ENCODE data around the gene DLST. TPM values are rescaled to one million over a fixed set of nuclear protein-coding genes. Genes with fewer than 3 reads are reported as not detected.

The DLST gene
- total RNA-seq, 4 donors from 2014 or later: 79.1 to 190 (median 97.2) TPM

DNA sequence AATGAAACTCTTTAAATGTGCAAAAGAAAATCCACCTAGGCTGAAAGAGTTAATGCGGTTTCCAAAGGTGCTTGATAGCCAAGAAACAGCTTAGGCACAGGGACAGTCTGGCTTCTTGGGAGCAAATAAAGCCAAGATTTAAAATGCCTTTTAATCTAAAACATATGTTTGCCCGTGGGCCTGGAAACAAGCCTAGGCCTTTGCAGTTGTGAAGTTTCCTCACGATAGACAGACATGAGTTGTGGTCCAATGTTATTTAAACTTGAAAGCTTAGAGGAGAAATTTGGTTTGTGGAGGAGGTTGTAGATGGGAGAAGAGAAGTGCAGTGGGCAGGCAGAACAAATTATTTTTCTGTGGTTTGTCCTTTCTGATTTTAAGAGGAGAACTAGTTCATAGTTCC, 35.5 kb upstream of the DLST start:
- Histone ChIP-seq H3K27me3 (no peaks in the 10 kb centered on the region), H3K9me3 (no peaks in the 10 kb centered on the region), H3K36me3 (no peaks in the 10 kb centered on the region), H3K4me3 (no peak overlapping the region), H3K4me1 (peaks cover 20% of the 10 kb centered on the region), H3K27ac (no peak overlapping the region)
- DNase-seq (ENCODE audit: low spot score in 2 of 2): no peak
- TF ChIP-seq CTCF (IDR thresholded peaks at IDR 0.05) (no peak), POLR2A (IDR thresholded peaks at IDR 0.05) (no peak)
- 32% methylated on average over 3 of the region's 3 CpGs for WGBS

- Histone ChIP-seq H3K4me3 (no peak overlapping the region), H3K9me3 (no peaks in the 10 kb centered on the region), H3K4me1 (peaks cover 20% of the 10 kb centered on the region), H3K27ac (no peak overlapping the region), H3K27me3 (no peaks in the 10 kb centered on the region), H3K36me3 (no peaks in the 10 kb centered on the region)
- TF ChIP-seq EP300 (IDR thresholded peaks at IDR 0.05) (no peak), CTCF (IDR thresholded peaks at IDR 0.05) (no peak)
- no peak for DNase-seq (ENCODE audit: low spot score in 2 of 2)
- WGBS: 98% methylated on average over 1 of the region's 1 CpG
Observed at GRCh38 chr14:74846968-74847665, 34.6 kb upstream of the DLST start.

DNA sequence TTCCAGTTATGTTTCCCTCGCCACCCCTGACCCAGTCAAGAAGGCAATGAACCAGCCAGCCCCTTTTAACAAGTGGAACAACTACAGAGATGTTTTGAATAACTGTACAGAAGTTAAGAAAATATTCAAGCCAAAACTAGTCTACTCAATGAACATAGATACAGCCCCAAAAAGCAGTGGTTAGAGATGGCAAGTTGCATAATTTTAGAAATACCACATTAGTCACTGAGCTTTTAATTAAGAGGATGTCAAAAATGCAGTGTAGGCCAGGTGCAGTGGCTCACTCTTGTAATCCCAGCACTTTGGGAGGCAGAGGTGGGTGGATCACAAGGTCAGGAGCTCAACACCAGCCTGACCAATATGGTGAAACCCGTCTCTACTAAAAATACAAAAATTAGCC, 32.9 kb upstream of the DLST start:
- no peak for DNase-seq (ENCODE audit: low spot score in 2 of 2)
- no peaks in the 10 kb centered on the region for H3K27me3 ChIP-seq
- no peak overlapping the region for H3K4me3 ChIP-seq
- peaks cover 27% of the 10 kb centered on the region for H3K4me1 ChIP-seq
- H3K27ac ChIP-seq: no peak overlapping the region
- WGBS: 93% methylated on average over 2 of the region's 2 CpGs
- H3K36me3 ChIP-seq: no peaks in the 10 kb centered on the region
- H3K9me3 ChIP-seq: no peaks in the 10 kb centered on the region
- no peak for TF ChIP-seq EP300 (IDR thresholded peaks at IDR 0.05)

- 42% methylated on average over 2 of the region's 2 CpGs for WGBS
- no peak overlapping the region for H3K4me3 ChIP-seq
- DNase-seq (ENCODE audit: low spot score in 2 of 2): no peak
Observed at GRCh38 chr14:74852922-74853530, 28.7 kb upstream of the DLST start.

GRCh38 chr14:74853581-74853980, 28.1 kb upstream of the DLST start:
- DNase-seq (ENCODE audit: low spot score in 2 of 2): no peak
- H3K27ac ChIP-seq: no peak overlapping the region
- no peaks in the 10 kb centered on the region for H3K36me3 ChIP-seq
- no peaks in the 10 kb centered on the region for H3K9me3 ChIP-seq
- H3K4me3 ChIP-seq: no peak overlapping the region
- H3K27me3 ChIP-seq: no peaks in the 10 kb centered on the region
- TF ChIP-seq POLR2AphosphoS5 (IDR thresholded peaks at IDR 0.05): no peak
- no peak for TF ChIP-seq CTCF (IDR thresholded peaks at IDR 0.05)
- no peak for TF ChIP-seq POLR2A (IDR thresholded peaks at IDR 0.05)
- no peak for TF ChIP-seq EP300 (IDR thresholded peaks at IDR 0.05)
- WGBS: 49% methylated on average over 4 of the region's 4 CpGs
- H3K4me1 ChIP-seq: peaks cover 15% of the 10 kb centered on the region

More at GRCh38 chr14:74852922-74853530, 28.7 kb upstream of the DLST start:
- H3K9me3 ChIP-seq: no peaks in the 10 kb centered on the region
- H3K27me3 ChIP-seq: no peaks in the 10 kb centered on the region
- no peaks in the 10 kb centered on the region for H3K36me3 ChIP-seq
- peak overlapping the region; percentile 28 for H3K27ac ChIP-seq
- H3K4me1 ChIP-seq: peaks cover 15% of the 10 kb centered on the region
- TF ChIP-seq CTCF (IDR thresholded peaks at IDR 0.05) (no peak), POLR2A (IDR thresholded peaks at IDR 0.05) (no peak), EP300 (IDR thresholded peaks at IDR 0.05) (no peak), POLR2AphosphoS5 (IDR thresholded peaks at IDR 0.05) (no peak)

Measured in suprapubic skin (tissue), 4 donors.